Loucy (cell line): ENCODE results near the gene NPTX1.

Experiments
- H2AFZ ChIP-seq: fragments of 200-600 bp; sonication (generic); 2 replicates; pipeline ENCODE4 v1.6.0; 2016; ENCODE audit warnings: antibody characterized with exemption, mild to moderate bottlenecking, low read length, moderate library complexity
- H3F3A ChIP-seq: fragments of 200-600 bp; 2 replicates; pipeline ENCODE4 v1.6.0; 2016; ENCODE audit warnings: antibody characterized with exemption, low read depth, mild to moderate bottlenecking
- H3K27me3 ChIP-seq: fragments of 200-600 bp; sonication (generic); 2 replicates; pipeline ENCODE4 v1.6.1; 2014; ENCODE audit warnings: low read length, mild to moderate bottlenecking; ENCODE audit not compliant: insufficient read depth, poor library complexity, severe bottlenecking
- H3K36me3 ChIP-seq: fragments of 200-600 bp; sonication (generic); 2 replicates; pipeline ENCODE4 v1.6.1; 2016; ENCODE audit warnings: low read length; ENCODE audit not compliant: insufficient read depth
- H3K4me1 ChIP-seq: fragments of 200-600 bp; sonication (generic); 2 replicates; pipeline ENCODE4 v1.5.1; 2014; ENCODE audit warnings: low read length, mild to moderate bottlenecking; ENCODE audit not compliant: insufficient read depth, poor library complexity, severe bottlenecking
- H3K4me2 ChIP-seq: fragments of 200-600 bp; sonication (generic); 2 replicates; pipeline ENCODE4 v1.6.0; 2014; ENCODE audit warnings: antibody characterized with exemption, low read length, low read depth, mild to moderate bottlenecking; ENCODE audit not compliant: poor library complexity, severe bottlenecking
- H3K4me3 ChIP-seq: fragments of 200-600 bp; sonication (generic); 2 replicates; pipeline ENCODE4 v1.5.1; 2014; ENCODE audit warnings: low read length, mild to moderate bottlenecking, mixed read lengths; ENCODE audit not compliant: poor library complexity, severe bottlenecking
- H3K79me2 ChIP-seq: fragments of 200-600 bp; sonication (generic); 2 replicates; pipeline ENCODE4 v1.6.1; 2014; ENCODE audit warnings: low read length; ENCODE audit not compliant: insufficient read depth
- H3K9ac ChIP-seq: fragments of 200-600 bp; sonication (generic); 2 replicates; pipeline ENCODE4 v1.6.0; 2014; ENCODE audit warnings: mild to moderate bottlenecking, low read depth, low read length, moderate library complexity; ENCODE audit not compliant: poor library complexity, severe bottlenecking
- H3K9me2 ChIP-seq: fragments of 200-600 bp; sonication (generic); replicated peaks from 2 replicates; pipeline ENCODE4 v1.6.1; 2016; ENCODE audit warnings: low read depth, low read length, mixed read lengths
- H3K9me3 ChIP-seq: fragments of 200-600 bp; sonication (generic); 2 replicates; pipeline ENCODE4 v1.6.1; 2014; ENCODE audit warnings: mild to moderate bottlenecking, antibody characterized with exemption, low read length, low read depth; ENCODE audit not compliant: insufficient read depth
- H4K20me1 ChIP-seq: fragments of 200-600 bp; sonication (generic); 2 replicates; pipeline ENCODE4 v1.6.0; 2014; ENCODE audit warnings: antibody characterized with exemption, low read length, mild to moderate bottlenecking; ENCODE audit not compliant: insufficient read depth, poor library complexity, severe bottlenecking
- EZH2phosphoT487 ChIP-seq: fragments of 200-600 bp; IDR thresholded peaks from 2 replicates; pipeline ENCODE4 v1.6.1; 2018; ENCODE audit warnings: antibody characterized with exemption, mild to moderate bottlenecking, moderate library complexity, borderline replicate concordance
- TF ChIP-seq, protein P1 (sequence below): fragments of 200-600 bp; sonication (generic); conservative IDR thresholded peaks from 2 replicates; pipeline ENCODE4 v1.5.1; 2014; ENCODE audit warnings: mild to moderate bottlenecking, antibody characterized with exemption, low read length

NPTX1 gene

DNA sequence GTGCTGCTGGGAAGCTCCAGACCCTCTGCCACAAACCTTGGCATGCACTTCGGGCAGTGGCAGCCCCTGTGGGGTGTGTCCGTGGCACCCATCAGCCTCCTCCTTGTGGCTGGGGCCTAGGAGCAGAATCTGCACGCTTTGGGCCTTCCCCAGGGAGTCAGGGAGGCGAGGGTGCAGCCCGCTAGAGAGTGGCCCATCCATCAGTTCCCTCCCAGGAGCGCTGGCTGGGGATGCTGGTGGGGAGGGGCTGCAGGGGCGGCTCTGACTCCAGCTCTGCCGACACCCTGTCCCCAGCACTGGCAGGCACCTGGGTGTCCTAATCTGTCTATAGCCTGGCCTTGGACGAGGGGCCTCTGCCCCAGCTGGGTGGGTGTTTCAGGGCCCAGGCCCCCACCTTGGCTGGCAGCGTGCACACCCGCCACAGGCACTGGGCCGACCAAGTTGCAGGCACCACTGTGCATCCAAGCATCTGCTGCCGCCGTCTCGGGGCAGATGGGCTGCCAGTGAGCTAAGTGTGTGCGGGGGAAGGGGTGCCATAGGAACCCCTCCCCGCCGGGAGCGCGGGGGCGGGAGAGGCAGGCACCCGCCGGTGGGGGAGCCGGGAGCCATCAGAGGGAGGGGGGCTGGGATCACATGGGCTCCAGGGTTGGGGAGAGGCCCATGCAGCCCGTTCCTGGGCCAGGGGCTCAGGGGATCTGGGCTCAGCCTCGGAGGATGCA lies 31.2 kb downstream of the NPTX1 start:
- no peaks in the 10 kb centered on the region for H3K9me3 ChIP-seq
- no peaks in the 10 kb centered on the region for H3F3A ChIP-seq
- no peaks in the 10 kb centered on the region for H3K27me3 ChIP-seq
- H4K20me1 ChIP-seq, result no peaks in the 10 kb centered on the region
- no peak overlapping the region for H3K9ac ChIP-seq
- H3K36me3 ChIP-seq, result no peaks in the 10 kb centered on the region
- no peaks in the 10 kb centered on the region for H3K9me2 ChIP-seq
- H2AFZ ChIP-seq, result no peak overlapping the region
- no peak overlapping the region for H3K4me2 ChIP-seq
- H3K79me2 ChIP-seq, result no peaks in the 10 kb centered on the region
- H3K4me1 ChIP-seq, result no peaks in the 10 kb centered on the region
- H3K4me3 ChIP-seq, result no peak overlapping the region
- TF ChIP-seq EZH2phosphoT487, result no peak
- TF ChIP-seq, protein P1, sequence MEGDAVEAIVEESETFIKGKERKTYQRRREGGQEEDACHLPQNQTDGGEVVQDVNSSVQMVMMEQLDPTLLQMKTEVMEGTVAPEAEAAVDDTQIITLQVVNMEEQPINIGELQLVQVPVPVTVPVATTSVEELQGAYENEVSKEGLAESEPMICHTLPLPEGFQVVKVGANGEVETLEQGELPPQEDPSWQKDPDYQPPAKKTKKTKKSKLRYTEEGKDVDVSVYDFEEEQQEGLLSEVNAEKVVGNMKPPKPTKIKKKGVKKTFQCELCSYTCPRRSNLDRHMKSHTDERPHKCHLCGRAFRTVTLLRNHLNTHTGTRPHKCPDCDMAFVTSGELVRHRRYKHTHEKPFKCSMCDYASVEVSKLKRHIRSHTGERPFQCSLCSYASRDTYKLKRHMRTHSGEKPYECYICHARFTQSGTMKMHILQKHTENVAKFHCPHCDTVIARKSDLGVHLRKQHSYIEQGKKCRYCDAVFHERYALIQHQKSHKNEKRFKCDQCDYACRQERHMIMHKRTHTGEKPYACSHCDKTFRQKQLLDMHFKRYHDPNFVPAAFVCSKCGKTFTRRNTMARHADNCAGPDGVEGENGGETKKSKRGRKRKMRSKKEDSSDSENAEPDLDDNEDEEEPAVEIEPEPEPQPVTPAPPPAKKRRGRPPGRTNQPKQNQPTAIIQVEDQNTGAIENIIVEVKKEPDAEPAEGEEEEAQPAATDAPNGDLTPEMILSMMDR, result no peak

DNA sequence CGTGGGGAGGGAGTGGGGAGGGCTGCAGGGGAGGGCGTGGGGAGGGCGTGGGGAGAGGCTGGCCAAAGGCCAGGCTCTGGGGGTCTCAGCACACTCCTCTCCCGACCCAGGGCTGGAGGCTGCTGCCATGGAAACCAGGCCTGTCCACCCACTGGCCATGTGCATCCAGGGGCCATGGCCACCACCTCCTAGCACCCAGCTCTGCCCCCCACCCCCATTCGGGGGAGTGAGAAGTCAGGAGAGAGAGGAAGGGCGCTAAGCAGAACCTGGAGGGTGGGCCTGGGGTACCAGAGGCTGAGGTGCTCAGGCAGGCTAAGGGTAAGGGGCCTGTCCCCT lies 31.8 kb downstream of the NPTX1 start:
- no peaks in the 10 kb centered on the region for H3K4me1 ChIP-seq
- H3K9me2 ChIP-seq, result no peaks in the 10 kb centered on the region
- H3K4me3 ChIP-seq, result no peak overlapping the region
- H3K4me2 ChIP-seq, result no peak overlapping the region
- no peaks in the 10 kb centered on the region for H3K27me3 ChIP-seq
- no peak overlapping the region for H3K9ac ChIP-seq
- TF ChIP-seq, protein P1, result no peak
- no peak for TF ChIP-seq EZH2phosphoT487
- no peak overlapping the region for H2AFZ ChIP-seq
- H3F3A ChIP-seq, result no peaks in the 10 kb centered on the region
- no peaks in the 10 kb centered on the region for H3K79me2 ChIP-seq
- H3K36me3 ChIP-seq, result no peaks in the 10 kb centered on the region
- no peaks in the 10 kb centered on the region for H3K9me3 ChIP-seq
- H4K20me1 ChIP-seq, result no peaks in the 10 kb centered on the region

- Histone ChIP-seq H3K4me2 (no peak overlapping the region), H3K9me2 (no peaks in the 10 kb centered on the region), H4K20me1 (no peaks in the 10 kb centered on the region), H3F3A (no peaks in the 10 kb centered on the region), H2AFZ (no peak overlapping the region), H3K79me2 (no peaks in the 10 kb centered on the region), H3K4me1 (no peaks in the 10 kb centered on the region), H3K9ac (no peak overlapping the region), H3K9me3 (no peaks in the 10 kb centered on the region), H3K36me3 (no peaks in the 10 kb centered on the region), H3K4me3 (no peak overlapping the region), H3K27me3 (no peaks in the 10 kb centered on the region)
- TF ChIP-seq, protein P1, result no peak
- TF ChIP-seq EZH2phosphoT487, result no peak
These were observed 32.3 kb downstream of the NPTX1 start for GRCh38 chr17:80443916-80444643.
